GM19025 (cell line): ENCODE measurements around the gene LMOD3.

Source experiments
- ATAC-seq: cut with Tn5 transposase; IDR thresholded peaks from one replicate; pipeline ENCODE4 v1.9.1; 2021; ENCODE audit warnings: mild to moderate bottlenecking, low read depth, moderate library complexity; ENCODE audit not compliant: unreplicated experiment

Gene LMOD3

GRCh38 chr3:69126999-69127398, 4.6 kb upstream of the LMOD3 start:
- no peak for ATAC-seq

- ATAC-seq: no peak
Measured at GRCh38 chr3:69126216-69126615, 3.8 kb upstream of the LMOD3 start.

GRCh38 chr3:69121950-69122349, 445 bp downstream of the LMOD3 start:
- ATAC-seq: no peak

GRCh38 chr3:69121513-69121912, 882 bp downstream of the LMOD3 start:
- ATAC-seq: no peak

- ATAC-seq: peak; percentile 60
Measured at GRCh38 chr3:69120879-69121464, 1.4 kb downstream of the LMOD3 start.

- ATAC-seq: no peak
Measured at GRCh38 chr3:69119681-69120080, 2.7 kb downstream of the LMOD3 start.

GRCh38 chr3:69119138-69119537, 3.3 kb downstream of the LMOD3 start:
- ATAC-seq: no peak

- ATAC-seq: no peak
Measured at GRCh38 chr3:69118555-69118954, 3.8 kb downstream of the LMOD3 start.

GRCh38 chr3:69116897-69117296, 5.5 kb downstream of the LMOD3 start:
- ATAC-seq: no peak

- ATAC-seq: no peak
Measured at GRCh38 chr3:69116162-69116561, 6.2 kb downstream of the LMOD3 start.

- no peak for ATAC-seq
Measured at GRCh38 chr3:69115731-69116130, 6.7 kb downstream of the LMOD3 start.

- ATAC-seq: no peak
Measured at GRCh38 chr3:69113536-69113935, 8.9 kb downstream of the LMOD3 start.

GRCh38 chr3:69110941-69111546, 11.4 kb downstream of the LMOD3 start:
- ATAC-seq: no peak

GRCh38 chr3:69108811-69109210, 13.6 kb downstream of the LMOD3 start:
- no peak for ATAC-seq

GRCh38 chr3:69107841-69108240, 14.6 kb downstream of the LMOD3 start:
- ATAC-seq: no peak

GRCh38 chr3:69105320-69105719, 17.1 kb downstream of the LMOD3 start:
- no peak for ATAC-seq

GRCh38 chr3:69104586-69104985, 17.8 kb downstream of the LMOD3 start:
- ATAC-seq: no peak

- ATAC-seq: no peak
Measured at GRCh38 chr3:69103123-69103522, 19.3 kb downstream of the LMOD3 start.

- no peak for ATAC-seq
Measured at GRCh38 chr3:69102384-69102783, 20.0 kb downstream of the LMOD3 start.

- ATAC-seq: no peak
Measured at GRCh38 chr3:69099576-69099975, 22.8 kb downstream of the LMOD3 start.

GRCh38 chr3:69097407-69098086, 24.8 kb downstream of the LMOD3 start:
- no peak for ATAC-seq

GRCh38 chr3:69096299-69096698, 26.1 kb downstream of the LMOD3 start:
- no peak for ATAC-seq
